ENCODE data around the gene DCLRE1A.

DCLRE1A gene

GRCh38 chr10:113854761-113855588 lies 1.1 kb upstream of the DCLRE1A start (continued):
- no peak for TF ChIP-seq ZNF280D (tag by site-specific recombination; IDR thresholded peaks at IDR 0.05)
- TF ChIP-seq PRDM10 (tag by site-specific recombination; IDR thresholded peaks at IDR 0.05) = peak; percentile 69
- TF ChIP-seq KLF16 (tag by site-specific recombination; IDR thresholded peaks at IDR 0.05) = peak; percentile 20
- no peak for TF ChIP-seq ZNF791 (tag by site-specific recombination; IDR thresholded peaks at IDR 0.05)
- no peak; the same call in 1 of the 2 replicates for TF ChIP-seq ZNF692 (tag by site-specific recombination; IDR thresholded peaks at IDR 0.05)
- no peak for TF ChIP-seq SCRT2 (tag by site-specific recombination; IDR thresholded peaks at IDR 0.05)
- no peak for TF ChIP-seq ZSCAN16 (tag by site-specific recombination; IDR thresholded peaks at IDR 0.05)
- peak; percentile 55; the same call in 1 of the 2 replicates for TF ChIP-seq ZNF10 (tag by site-specific recombination; IDR thresholded peaks at IDR 0.05)
- no peak for TF ChIP-seq ZBTB48 (tag by site-specific recombination; IDR thresholded peaks at IDR 0.05)
- TF ChIP-seq ZNF221 (tag by site-specific recombination; IDR thresholded peaks at IDR 0.05; ENCODE audit: borderline replicate concordance) = no peak
- no peak for TF ChIP-seq ZNF514 (tag by site-specific recombination; IDR thresholded peaks at IDR 0.05)
- peak; percentile 61 for TF ChIP-seq SP2 (tag by site-specific recombination; IDR thresholded peaks at IDR 0.05)
- no peak for TF ChIP-seq ZBTB21 (tag by site-specific recombination; IDR thresholded peaks at IDR 0.05)
- TF ChIP-seq ZNF623 (tag by site-specific recombination; IDR thresholded peaks at IDR 0.05) = no peak
- no peak for TF ChIP-seq ZSCAN23 (tag by site-specific recombination; IDR thresholded peaks at IDR 0.05)

- Histone ChIP-seq H3K36me3 (ENCODE audit: control insufficient read depth in 2 of 2, insufficient read depth in 1 of 2, low read length in 2 of 2) (peaks cover 5 to 7% of the 10 kb centered on the region in 2 experiments), H3K9me3 (ENCODE audit: control insufficient read depth, insufficient read depth, low read depth, low read length) (no peaks in the 10 kb centered on the region), H3K4me3 (ENCODE audit: low read depth, low read length) (peak overlapping the region; percentile 68), H3K4me1 (ENCODE audit: control insufficient read depth, insufficient read depth, low read length) (peaks cover 15% of the 10 kb centered on the region), H3K27ac (ENCODE audit: extremely low read depth, low read depth, low read length) (peak overlapping the region; percentile 96)
- POLR2A ChIA-PET = no interaction called here
- CTCF ChIA-PET = interaction anchor here (0.5 to 1.2 kb wide), 3 partner anchors 12 to 219 kb away, joined by 3 read pairs; no protein-coding TSS in a partner anchor
- TF ChIP-seq ZBTB6 (tag by site-specific recombination; IDR thresholded peaks at IDR 0.05) (no peak), ZNF837 (tag by site-specific recombination; IDR thresholded peaks at IDR 0.05) (no peak), ZBTB10 (tag by site-specific recombination; IDR thresholded peaks at IDR 0.05) (no peak), ZIC2 (tag by site-specific recombination; IDR thresholded peaks at IDR 0.05) (no peak), ATF2 (tag by site-specific recombination; IDR thresholded peaks at IDR 0.05; ENCODE audit: low read depth) (no peak)
These were observed 287 bp downstream of the DCLRE1A start for GRCh38 chr10:113853578-113854012.
